Ishikawa (cell line): ENCODE measurements around the gene TTLL1.
A peak's percentile ranks its signal among the peaks of the same experiment; 100 is the strongest.

ENCODE experiments used
- EP300 ChIP-seq: IDR thresholded peaks from 2 replicates; pipeline ENCODE4 v1.6.1; 2012; ENCODE audit warnings: borderline replicate concordance
- MAX ChIP-seq: IDR thresholded peaks from 2 replicates; pipeline ENCODE4 v1.6.1; 2012
- RAD21 ChIP-seq: IDR thresholded peaks from 2 replicates; pipeline ENCODE4 v1.6.1; 2012; ENCODE audit warnings: low read depth
- REST ChIP-seq: IDR thresholded peaks from 2 replicates; pipeline ENCODE4 v1.6.1; 2012; ENCODE audit warnings: low read depth, mild to moderate bottlenecking
- TAF1 ChIP-seq: IDR thresholded peaks from 2 replicates; pipeline ENCODE4 v1.6.1; 2012; ENCODE audit warnings: low read depth, mild to moderate bottlenecking
- TCF12 ChIP-seq: IDR thresholded peaks from 2 replicates; pipeline ENCODE4 v1.6.1; 2012; ENCODE audit warnings: low read depth

The TTLL1 gene

GRCh38 chr22:42990131-42990838 lies 98.9 kb downstream of the TTLL1 start:
- TF ChIP-seq EP300, result no peak
- peak; percentile 42 for TF ChIP-seq RAD21
- TF ChIP-seq TCF12, result no peak
- no peak for TF ChIP-seq MAX
- TF ChIP-seq TAF1, result no peak
- no peak for TF ChIP-seq REST
